22Rv1 (cell line): ENCODE data around the gene EPHA3.

ENCODE experiments used
- ZFX ChIP-seq: fragments of 450-650 bp; IDR thresholded peaks from 2 replicates; pipeline ENCODE4 v1.6.1; 2017; ENCODE audit warnings: antibody characterized with exemption, borderline replicate concordance
- TF ChIP-seq, protein P1 (sequence below): fragments of 450-650 bp; IDR thresholded peaks from 2 replicates; pipeline ENCODE4 v1.5.1; 2017; ENCODE audit warnings: mild to moderate bottlenecking

DNA sequence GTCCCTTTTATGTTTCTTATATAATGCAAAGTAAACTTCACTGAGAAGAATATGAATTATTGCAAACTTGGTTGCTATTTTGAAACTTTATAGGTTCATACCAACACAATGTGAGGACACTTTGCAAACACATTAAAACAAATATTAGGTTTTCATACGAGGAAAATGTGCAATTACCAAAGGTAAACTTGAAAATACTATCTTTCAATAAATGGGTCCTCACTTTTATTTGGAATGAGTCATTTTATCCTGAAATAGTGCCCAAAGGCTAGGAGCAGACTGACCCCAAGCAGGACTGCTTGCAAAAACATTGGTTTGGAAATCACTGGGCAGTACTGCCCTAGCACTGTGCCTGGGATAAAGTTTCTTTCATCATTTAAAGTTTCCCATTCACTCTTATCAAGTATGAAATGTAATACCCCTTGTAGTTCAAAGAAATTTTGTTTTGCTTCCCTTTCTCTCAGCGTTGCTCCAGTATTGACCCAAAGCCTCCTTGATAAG, 396.5 kb downstream of the EPHA3 start:
- TF ChIP-seq, protein P1, sequence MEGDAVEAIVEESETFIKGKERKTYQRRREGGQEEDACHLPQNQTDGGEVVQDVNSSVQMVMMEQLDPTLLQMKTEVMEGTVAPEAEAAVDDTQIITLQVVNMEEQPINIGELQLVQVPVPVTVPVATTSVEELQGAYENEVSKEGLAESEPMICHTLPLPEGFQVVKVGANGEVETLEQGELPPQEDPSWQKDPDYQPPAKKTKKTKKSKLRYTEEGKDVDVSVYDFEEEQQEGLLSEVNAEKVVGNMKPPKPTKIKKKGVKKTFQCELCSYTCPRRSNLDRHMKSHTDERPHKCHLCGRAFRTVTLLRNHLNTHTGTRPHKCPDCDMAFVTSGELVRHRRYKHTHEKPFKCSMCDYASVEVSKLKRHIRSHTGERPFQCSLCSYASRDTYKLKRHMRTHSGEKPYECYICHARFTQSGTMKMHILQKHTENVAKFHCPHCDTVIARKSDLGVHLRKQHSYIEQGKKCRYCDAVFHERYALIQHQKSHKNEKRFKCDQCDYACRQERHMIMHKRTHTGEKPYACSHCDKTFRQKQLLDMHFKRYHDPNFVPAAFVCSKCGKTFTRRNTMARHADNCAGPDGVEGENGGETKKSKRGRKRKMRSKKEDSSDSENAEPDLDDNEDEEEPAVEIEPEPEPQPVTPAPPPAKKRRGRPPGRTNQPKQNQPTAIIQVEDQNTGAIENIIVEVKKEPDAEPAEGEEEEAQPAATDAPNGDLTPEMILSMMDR: no peak
- TF ChIP-seq ZFX: no peak
